ENCODE results near the gene FREY1. TPM values are rescaled to one million over a fixed set of nuclear protein-coding genes. Genes with fewer than 3 reads are reported as not detected.

Gene FREY1
- total and polyA plus RNA-seq, 4 donors, result 0.15 to 0.67 (median 0.39) TPM

DNA sequence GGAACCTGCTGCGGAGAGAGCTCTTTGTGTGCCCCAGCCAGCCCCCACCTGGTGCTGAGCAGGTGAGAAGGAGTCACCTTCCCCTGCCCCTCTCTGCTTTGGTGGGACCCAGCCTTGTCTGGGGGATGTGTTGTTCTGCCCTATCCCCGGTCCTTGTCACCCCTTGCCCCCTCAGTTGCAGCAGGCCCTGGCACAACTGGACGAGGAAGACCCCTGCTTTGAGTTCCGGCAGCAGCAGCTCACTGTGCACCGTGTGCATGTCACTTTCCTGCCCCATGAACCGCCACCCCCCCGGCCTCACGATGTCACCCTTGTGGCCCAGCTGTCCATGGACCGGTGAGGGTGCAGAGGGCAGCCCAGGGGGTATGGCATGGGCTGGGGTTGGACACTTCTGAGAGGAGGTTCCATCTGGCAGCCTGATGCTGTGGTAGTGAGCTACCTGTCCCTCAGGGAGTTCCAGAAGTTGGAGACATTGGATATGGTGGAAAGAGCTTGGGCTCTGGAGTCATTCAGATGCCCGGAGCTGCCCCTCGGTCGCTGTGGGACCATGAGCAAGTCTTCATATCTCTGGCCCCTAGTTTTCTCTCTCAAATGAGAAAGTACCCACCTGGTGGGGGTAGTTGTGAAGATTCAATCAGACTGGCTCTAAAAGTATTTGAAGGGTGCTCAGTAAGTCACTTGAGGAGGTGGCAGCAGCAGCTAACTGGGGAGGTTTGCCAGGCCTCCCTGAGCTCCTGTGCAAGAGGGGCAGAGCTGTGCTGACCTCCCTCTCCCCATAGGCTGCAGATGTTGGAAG, 19.7 kb upstream of the FREY1 start:
- 88 to 93% methylated on average over 12 of the region's 12 CpGs for WGBS, 2 donors
- Histone ChIP-seq H3K36me3 (ENCODE audit: control insufficient read depth in 4 of 4, insufficient read depth in 4 of 4, low read length in 4 of 4) (peaks cover 0 to 3% (median 0%) of the 10 kb centered on the region in 4 donors), H3K9ac (ENCODE audit: insufficient read depth in 1 of 2, low read length in 2 of 2) (no peak overlapping the region), H3K9me3 (ENCODE audit: control insufficient read depth in 4 of 4, insufficient read depth in 3 of 4, low read length in 3 of 4) (no peaks in the 10 kb centered on the region), H3K27me3 (ENCODE audit: control insufficient read depth in 3 of 3, insufficient read depth in 3 of 3, low read length in 2 of 3) (peaks cover 0 to 11% (median 2%) of the 10 kb centered on the region in 3 donors), H3K27ac (ENCODE audit: low read depth in 1 of 2, low read length in 1 of 2) (no peak overlapping the region), H3K4me1 (ENCODE audit: control insufficient read depth in 5 of 5, insufficient read depth in 5 of 5, low read length in 5 of 5) (peaks cover 0 to 12% (median 0%) of the 10 kb centered on the region in 5 donors), H3K4me3 (no peak overlapping the region)
- TF ChIP-seq, protein P1, sequence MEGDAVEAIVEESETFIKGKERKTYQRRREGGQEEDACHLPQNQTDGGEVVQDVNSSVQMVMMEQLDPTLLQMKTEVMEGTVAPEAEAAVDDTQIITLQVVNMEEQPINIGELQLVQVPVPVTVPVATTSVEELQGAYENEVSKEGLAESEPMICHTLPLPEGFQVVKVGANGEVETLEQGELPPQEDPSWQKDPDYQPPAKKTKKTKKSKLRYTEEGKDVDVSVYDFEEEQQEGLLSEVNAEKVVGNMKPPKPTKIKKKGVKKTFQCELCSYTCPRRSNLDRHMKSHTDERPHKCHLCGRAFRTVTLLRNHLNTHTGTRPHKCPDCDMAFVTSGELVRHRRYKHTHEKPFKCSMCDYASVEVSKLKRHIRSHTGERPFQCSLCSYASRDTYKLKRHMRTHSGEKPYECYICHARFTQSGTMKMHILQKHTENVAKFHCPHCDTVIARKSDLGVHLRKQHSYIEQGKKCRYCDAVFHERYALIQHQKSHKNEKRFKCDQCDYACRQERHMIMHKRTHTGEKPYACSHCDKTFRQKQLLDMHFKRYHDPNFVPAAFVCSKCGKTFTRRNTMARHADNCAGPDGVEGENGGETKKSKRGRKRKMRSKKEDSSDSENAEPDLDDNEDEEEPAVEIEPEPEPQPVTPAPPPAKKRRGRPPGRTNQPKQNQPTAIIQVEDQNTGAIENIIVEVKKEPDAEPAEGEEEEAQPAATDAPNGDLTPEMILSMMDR (IDR thresholded peaks at IDR 0.05; ENCODE audit: control extremely low read depth, extremely low read depth), result no peak
- ATAC-seq (ENCODE audit: insufficient read depth, low FRiP score) (no peak), DNase-seq (no peak)

DNA sequence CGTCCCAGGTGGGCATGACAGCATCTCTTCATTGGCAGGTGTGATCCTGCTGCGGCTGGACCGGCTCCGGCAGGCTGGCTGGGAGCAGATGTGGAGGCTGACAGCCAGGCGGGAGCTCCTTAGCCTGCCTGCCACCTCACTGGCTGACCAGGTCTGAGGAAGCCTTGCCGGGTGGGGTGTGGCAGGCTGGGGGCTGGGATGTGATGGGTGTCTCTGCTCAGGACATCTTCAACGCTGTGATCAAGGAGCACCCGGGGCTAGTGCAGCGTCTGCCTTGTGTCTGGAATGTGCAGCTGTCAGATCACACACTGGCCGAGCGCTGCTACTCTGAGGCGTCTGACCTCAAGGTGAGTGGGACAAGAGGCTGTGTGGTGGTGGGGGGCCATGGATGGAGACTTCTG, 18.9 kb upstream of the FREY1 start:
- DNase-seq, result no peak
- peaks cover 0 to 16% (median 5%) of the 10 kb centered on the region in 5 donors for H3K4me1 ChIP-seq (ENCODE audit: control insufficient read depth in 5 of 5, insufficient read depth in 5 of 5, low read length in 5 of 5)
- H3K27me3 ChIP-seq (ENCODE audit: control insufficient read depth in 3 of 3, insufficient read depth in 3 of 3, low read length in 2 of 3), result peaks cover 0 to 18% (median 8%) of the 10 kb centered on the region in 3 donors
- ATAC-seq (ENCODE audit: insufficient read depth, low FRiP score), result no peak
- H3K36me3 ChIP-seq (ENCODE audit: control insufficient read depth in 4 of 4, insufficient read depth in 4 of 4, low read length in 4 of 4), result no peaks in the 10 kb centered on the region
- TF ChIP-seq, protein P1 (IDR thresholded peaks at IDR 0.05; ENCODE audit: control extremely low read depth, extremely low read depth), result no peak
- no peaks in the 10 kb centered on the region for H3K9me3 ChIP-seq (ENCODE audit: control insufficient read depth in 4 of 4, insufficient read depth in 3 of 4, low read length in 3 of 4)
- H3K9ac ChIP-seq (ENCODE audit: insufficient read depth in 1 of 2, low read length in 2 of 2), result no peak overlapping the region
- no peak overlapping the region for H3K4me3 ChIP-seq
- WGBS, 2 donors, result 69 to 79% methylated on average over 12 of the region's 12 CpGs
- H3K27ac ChIP-seq (ENCODE audit: low read depth in 1 of 2, low read length in 1 of 2), result no peak overlapping the region

DNA sequence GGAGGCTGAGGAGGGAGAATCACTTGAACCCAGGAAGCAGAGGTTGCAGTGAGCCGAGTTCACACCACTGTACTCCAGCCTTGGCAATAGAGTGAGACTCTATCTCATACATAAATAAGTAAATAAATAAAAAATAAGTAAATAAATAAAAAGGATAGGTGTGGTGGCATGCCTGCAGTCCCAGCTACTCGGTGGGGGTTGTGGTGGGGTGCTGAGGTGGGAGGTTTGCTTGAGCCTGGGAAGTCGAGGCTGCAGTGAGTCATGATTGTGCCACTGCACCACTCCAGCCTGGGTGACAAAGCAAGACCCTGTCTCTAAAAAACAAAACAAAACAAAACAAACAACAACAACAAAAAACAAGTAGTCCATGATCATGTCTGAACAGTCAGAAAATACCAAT, 18.5 kb upstream of the FREY1 start:
- Histone ChIP-seq H3K9me3 (ENCODE audit: control insufficient read depth in 4 of 4, insufficient read depth in 3 of 4, low read length in 3 of 4) (no peaks in the 10 kb centered on the region), H3K4me1 (ENCODE audit: control insufficient read depth in 5 of 5, insufficient read depth in 5 of 5, low read length in 5 of 5) (peaks cover 0 to 16% (median 5%) of the 10 kb centered on the region in 5 donors), H3K36me3 (ENCODE audit: control insufficient read depth in 4 of 4, insufficient read depth in 4 of 4, low read length in 4 of 4) (no peaks in the 10 kb centered on the region), H3K27ac (ENCODE audit: low read depth in 1 of 2, low read length in 1 of 2) (no peak overlapping the region), H3K4me3 (no peak overlapping the region), H3K27me3 (ENCODE audit: control insufficient read depth in 3 of 3, insufficient read depth in 3 of 3, low read length in 2 of 3) (peaks cover 0 to 18% (median 9%) of the 10 kb centered on the region in 3 donors), H3K9ac (ENCODE audit: insufficient read depth in 1 of 2, low read length in 2 of 2) (no peak overlapping the region)
- TF ChIP-seq, protein P1 (IDR thresholded peaks at IDR 0.05; ENCODE audit: control extremely low read depth, extremely low read depth), result no peak
- 78 to 80% methylated on average over 3 of the region's 3 CpGs for WGBS, 2 donors
- ATAC-seq (ENCODE audit: insufficient read depth, low FRiP score), result no peak
- DNase-seq, result no peak

Data from lung (tissue), 12 donors.